PC-3 (cell line): ENCODE measurements around the gene LMO4. TPM values are rescaled to one million over a fixed set of nuclear protein-coding genes. Genes with fewer than 3 reads are reported as not detected.

Source experiments
- ATAC-seq: fragments of 200-7000 bp; cut with Tn5 transposase; 2 replicates; pipeline ENCODE4 v1.9.1; 2020; ENCODE audit warnings: mild to moderate bottlenecking, moderate library complexity
- BruUV-seq: library from RNA; stranded (reverse); fragments of 400-500 nt; replicated peaks from 2 replicates; lab custom pipeline; 2021; lab: Mats Ljungman, UMichigan
- CTCF ChIA-PET: fragments of 300-600 bp; sonication (Branson Sonifier 250); formaldehyde crosslinking; loops from one replicate; lab custom pipeline; 2022; ENCODE audit warnings: antibody characterized with exemption; lab: Charles Lee
- POLR2A ChIA-PET: fragments of 300-600 bp; sonication (Branson Sonifier 250); formaldehyde crosslinking; loops from one replicate; lab custom pipeline; 2022; ENCODE audit warnings: antibody characterized with exemption; ENCODE audit not compliant: unreplicated experiment; lab: Charles Lee
- DNase-seq: peaks from one replicate; pipeline ENCODE4 v3.0.0-alpha.2; 2015
- H2AFZ ChIP-seq: fragments of 300-600 bp; sonication (generic); 2 replicates; pipeline ENCODE4 v1.6.0; 2016; ENCODE audit warnings: antibody characterized with exemption, low read length
- H3F3A ChIP-seq: fragments of 300-600 bp; sonication (generic); one replicate; pipeline ENCODE4 v1.6.0; 2017; ENCODE audit warnings: antibody characterized with exemption, low read length, control low read depth, mild to moderate bottlenecking; ENCODE audit not compliant: unreplicated experiment
- H3K27ac ChIP-seq: fragments of 300-600 bp; sonication (generic); 2 replicates; pipeline ENCODE4 v1.5.1; 2016; ENCODE audit warnings: mild to moderate bottlenecking, low read length
- H3K27me3 ChIP-seq: fragments of 300-600 bp; sonication (generic); 2 replicates; pipeline ENCODE4 v1.6.1; 2016; ENCODE audit warnings: low read length, mixed read lengths
- H3K36me3 ChIP-seq: fragments of 300-600 bp; sonication (generic); 2 replicates; pipeline ENCODE4 v1.6.1; 2016; ENCODE audit warnings: low read depth, mixed run types, low read length, mixed read lengths
- H3K4me1 ChIP-seq: fragments of 300-600 bp; sonication (generic); 2 replicates; pipeline ENCODE4 v1.5.1; 2016; ENCODE audit warnings: low read length; ENCODE audit not compliant: insufficient read depth
- H3K4me2 ChIP-seq: fragments of 300-600 bp; sonication (generic); 2 replicates; pipeline ENCODE4 v1.6.0; 2016; ENCODE audit warnings: low read length
- H3K4me3 ChIP-seq: fragments of 300-600 bp; sonication (generic); 2 replicates; pipeline ENCODE4 v1.5.1; 2016; ENCODE audit warnings: mild to moderate bottlenecking, low read length, mixed read lengths
- H3K79me2 ChIP-seq: fragments of 300-600 bp; sonication (generic); 2 replicates; pipeline ENCODE4 v1.6.1; 2017; ENCODE audit warnings: low read length, mixed read lengths
- H3K9ac ChIP-seq: fragments of 300-600 bp; sonication (generic); 2 replicates; pipeline ENCODE4 v1.6.0; 2016; ENCODE audit warnings: mild to moderate bottlenecking, low read length
- H3K9me2 ChIP-seq: fragments of 300-600 bp; sonication (generic); replicated peaks from 2 replicates; pipeline ENCODE4 v1.6.1; 2016; ENCODE audit warnings: mixed run types, low read length, mixed read lengths
- H3K9me3 ChIP-seq: fragments of 300-600 bp; sonication (generic); 2 replicates; pipeline ENCODE4 v1.6.1; 2016; ENCODE audit warnings: low read length, mixed read lengths
- H4K20me1 ChIP-seq: fragments of 300-600 bp; sonication (generic); 2 replicates; pipeline ENCODE4 v1.6.1; 2016; ENCODE audit warnings: low read length, mixed read lengths
- EZH2 ChIP-seq: fragments of 300-600 bp; sonication (generic); IDR thresholded peaks from one replicate; pipeline ENCODE4 v1.6.1; 2017; ENCODE audit warnings: antibody characterized with exemption, mild to moderate bottlenecking, low read length; ENCODE audit not compliant: unreplicated experiment
- EZH2phosphoT487 ChIP-seq: fragments of 300-600 bp; sonication (generic); IDR thresholded peaks from 2 replicates; pipeline ENCODE4 v1.6.1; 2018; ENCODE audit warnings: mild to moderate bottlenecking, antibody characterized with exemption, low read length, borderline replicate concordance
- intact Hi-C: fragments of 100-400 bp; cut with micrococcal nuclease; formaldehyde crosslinking; loops from 2 replicates; pipeline ENCODE4 v1.9.0; 2023
- total RNA-seq: library from RNA; depleted of rRNA; stranded (reverse); fragments of >200 nt; gene quantifications from 2 replicates; pipeline ENCODE4 v1.2.3, GENCODE V29; 2014
- TF ChIP-seq, protein P1 (sequence below): fragments of 300-600 bp; sonication (generic); conservative IDR thresholded peaks from 2 replicates; pipeline ENCODE4 v1.5.1; 2017; ENCODE audit warnings: antibody characterized with exemption, low read depth, mild to moderate bottlenecking, low read length

The LMO4 gene
- total RNA-seq, 1 experiment from 2014 or later, result 41.5 TPM

DNA sequence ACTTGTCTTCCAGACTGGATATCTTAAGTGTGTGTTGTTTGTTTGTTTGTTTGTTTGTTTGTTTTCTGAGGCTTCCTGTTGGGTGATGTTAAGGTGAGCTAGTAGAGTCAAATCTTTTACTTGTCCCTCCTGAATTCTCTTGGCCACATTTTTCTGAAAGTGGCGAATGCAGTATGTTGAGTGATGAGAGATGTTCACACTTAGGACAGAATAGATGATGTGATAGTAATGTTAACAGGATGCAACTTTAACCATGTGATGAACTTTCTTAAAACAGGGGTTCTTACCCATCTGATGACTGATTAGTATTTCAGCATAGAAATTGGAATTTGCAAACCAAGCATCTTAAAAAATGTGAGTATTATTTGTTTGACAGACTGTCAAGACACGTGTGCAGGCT, 40.2 kb downstream of the LMO4 start:
- H3K4me2 ChIP-seq, result no peak overlapping the region
- H3K27me3 ChIP-seq, result no peaks in the 10 kb centered on the region
- H3K9me2 ChIP-seq, result no peaks in the 10 kb centered on the region
- no peaks in the 10 kb centered on the region for H3K79me2 ChIP-seq
- no peak overlapping the region for H3K27ac ChIP-seq
- no TSS peak for BruUV-seq
- H2AFZ ChIP-seq, result no peak overlapping the region
- intact Hi-C loops, result no loop called here
- ChIA-PET CTCF (no interaction called here), POLR2A (interaction anchor here (0.6 kb wide), 1 partner anchor 13 kb away, joined by 3 read pairs; no protein-coding TSS in a partner anchor)
- H3K9me3 ChIP-seq, result no peaks in the 10 kb centered on the region
- TF ChIP-seq, protein P1, sequence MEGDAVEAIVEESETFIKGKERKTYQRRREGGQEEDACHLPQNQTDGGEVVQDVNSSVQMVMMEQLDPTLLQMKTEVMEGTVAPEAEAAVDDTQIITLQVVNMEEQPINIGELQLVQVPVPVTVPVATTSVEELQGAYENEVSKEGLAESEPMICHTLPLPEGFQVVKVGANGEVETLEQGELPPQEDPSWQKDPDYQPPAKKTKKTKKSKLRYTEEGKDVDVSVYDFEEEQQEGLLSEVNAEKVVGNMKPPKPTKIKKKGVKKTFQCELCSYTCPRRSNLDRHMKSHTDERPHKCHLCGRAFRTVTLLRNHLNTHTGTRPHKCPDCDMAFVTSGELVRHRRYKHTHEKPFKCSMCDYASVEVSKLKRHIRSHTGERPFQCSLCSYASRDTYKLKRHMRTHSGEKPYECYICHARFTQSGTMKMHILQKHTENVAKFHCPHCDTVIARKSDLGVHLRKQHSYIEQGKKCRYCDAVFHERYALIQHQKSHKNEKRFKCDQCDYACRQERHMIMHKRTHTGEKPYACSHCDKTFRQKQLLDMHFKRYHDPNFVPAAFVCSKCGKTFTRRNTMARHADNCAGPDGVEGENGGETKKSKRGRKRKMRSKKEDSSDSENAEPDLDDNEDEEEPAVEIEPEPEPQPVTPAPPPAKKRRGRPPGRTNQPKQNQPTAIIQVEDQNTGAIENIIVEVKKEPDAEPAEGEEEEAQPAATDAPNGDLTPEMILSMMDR, result no peak
- TF ChIP-seq EZH2phosphoT487 (no peak), EZH2 (no peak)
- DNase-seq (no peak), ATAC-seq (no peak)
- no peaks in the 10 kb centered on the region for H4K20me1 ChIP-seq
- no peak overlapping the region for H3K9ac ChIP-seq
- no peaks in the 10 kb centered on the region for H3F3A ChIP-seq
- H3K4me3 ChIP-seq, result no peak overlapping the region
- no peaks in the 10 kb centered on the region for H3K36me3 ChIP-seq
- no peaks in the 10 kb centered on the region for H3K4me1 ChIP-seq

DNA sequence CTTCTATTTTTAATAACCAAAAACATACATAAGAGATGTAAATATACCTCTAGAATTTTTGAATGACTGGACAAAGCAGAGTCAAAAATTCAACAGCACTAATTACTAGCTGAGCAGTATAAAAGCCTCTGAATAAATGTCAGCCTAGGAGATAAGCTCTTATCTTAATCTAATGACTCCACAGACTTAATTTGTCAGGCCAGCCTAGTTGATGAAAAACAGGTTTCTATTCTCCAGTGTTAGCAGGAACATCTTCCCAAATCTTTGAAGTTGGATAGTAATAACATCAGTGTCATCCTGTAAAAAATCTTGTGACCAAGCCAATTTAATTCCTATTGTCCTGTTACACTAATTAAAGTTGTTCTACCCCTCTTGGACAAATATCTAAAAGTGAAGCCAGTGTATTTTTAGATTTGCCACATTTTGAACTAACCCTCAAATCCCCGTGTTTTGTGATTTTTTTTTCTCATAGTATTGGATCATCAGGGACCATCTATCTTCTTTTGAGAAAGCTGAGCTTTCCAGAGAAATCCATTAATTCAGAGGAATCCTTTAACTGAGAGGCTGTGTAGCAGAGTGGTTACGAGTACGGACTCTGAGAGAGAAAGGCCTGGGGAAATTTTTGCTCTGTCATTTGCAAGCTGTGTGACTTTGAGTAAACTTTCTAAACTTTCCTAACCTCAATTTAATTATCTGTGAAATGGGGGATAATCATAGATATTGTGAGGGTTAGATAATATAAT, 41.2 kb downstream of the LMO4 start:
- no peak for ATAC-seq
- Histone ChIP-seq H3K4me2 (no peak overlapping the region), H3K79me2 (no peaks in the 10 kb centered on the region), H3K9me3 (no peaks in the 10 kb centered on the region), H3K36me3 (no peaks in the 10 kb centered on the region), H3K9ac (no peak overlapping the region), H3K27me3 (no peaks in the 10 kb centered on the region), H3K4me3 (no peak overlapping the region), H3K9me2 (no peaks in the 10 kb centered on the region), H4K20me1 (no peaks in the 10 kb centered on the region), H3F3A (no peaks in the 10 kb centered on the region), H3K4me1 (no peaks in the 10 kb centered on the region), H3K27ac (no peak overlapping the region), H2AFZ (no peak overlapping the region)
- TF ChIP-seq EZH2phosphoT487 (no peak), EZH2 (no peak)
- TF ChIP-seq, protein P1, result no peak
- ChIA-PET CTCF (no interaction called here), POLR2A (interaction anchor here (0.6 kb wide), 1 partner anchor 9 kb away, joined by 7 read pairs; no protein-coding TSS in a partner anchor)
- BruUV-seq, result no TSS peak
- no peak for DNase-seq
- intact Hi-C loops, result no loop called here

DNA sequence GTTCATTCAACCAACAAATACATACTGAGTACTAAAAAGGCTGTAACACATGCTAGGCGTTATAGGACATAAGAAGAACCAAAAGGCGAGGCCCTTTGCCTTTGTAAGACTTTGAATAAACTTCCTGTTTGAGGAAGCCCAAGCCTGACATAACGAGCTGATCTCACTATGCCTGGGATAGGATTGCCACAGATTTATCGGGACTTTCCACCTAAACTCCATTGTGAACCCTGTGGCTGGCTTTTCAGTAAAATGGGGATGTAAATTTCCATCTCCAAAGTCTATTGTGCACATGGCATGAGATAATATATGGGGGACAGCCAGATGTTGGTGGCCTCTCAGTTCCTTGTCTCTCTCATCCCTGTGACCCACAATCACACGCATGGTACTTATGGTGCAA, 41.9 kb downstream of the LMO4 start:
- H2AFZ ChIP-seq, result no peak overlapping the region
- intact Hi-C loops, result no loop called here
- H3K4me2 ChIP-seq, result no peak overlapping the region
- H3F3A ChIP-seq, result no peaks in the 10 kb centered on the region
- no peaks in the 10 kb centered on the region for H3K36me3 ChIP-seq
- no TSS peak for BruUV-seq
- CTCF ChIA-PET, result no interaction called here
- H3K9me2 ChIP-seq, result no peaks in the 10 kb centered on the region
- TF ChIP-seq EZH2phosphoT487 (no peak), EZH2 (no peak)
- TF ChIP-seq, protein P1, result no peak
- POLR2A ChIA-PET, result no interaction called here
- no peaks in the 10 kb centered on the region for H3K4me1 ChIP-seq
- H3K9me3 ChIP-seq, result no peaks in the 10 kb centered on the region
- H4K20me1 ChIP-seq, result no peaks in the 10 kb centered on the region
- no peak overlapping the region for H3K27ac ChIP-seq
- no peaks in the 10 kb centered on the region for H3K79me2 ChIP-seq
- H3K27me3 ChIP-seq, result no peaks in the 10 kb centered on the region
- ATAC-seq (no peak), DNase-seq (no peak)
- H3K4me3 ChIP-seq, result no peak overlapping the region
- no peak overlapping the region for H3K9ac ChIP-seq
